Measurements from ENCODE around the gene MDK. TPM values are rescaled to one million over a fixed set of nuclear protein-coding genes. Genes with fewer than 3 reads are reported as not detected.

MDK gene
- total and polyA plus RNA-seq, 2 of the 13 experiments (the other 11 are each of a cell fraction or from before 2014, with no cell fraction given), result 312 to 407 TPM

- peak overlapping the region; percentile 89 for H3K27ac ChIP-seq (ENCODE audit: extremely low read length, insufficient read depth, low read length)
- peak overlapping the region; percentile 75 for H3K4me2 ChIP-seq (ENCODE audit: low read depth, low read length)
- no peak overlapping the region for H2AFZ ChIP-seq (ENCODE audit: low read length)
- peak; percentile 26 for FAIRE-seq
- BruUV-seq (replicated peaks), result no TSS peak
- intact Hi-C loops (cut with micrococcal nuclease; ENCODE audit: unreplicated experiment) (loop anchor here (1.0 kb wide), 1 partner anchor 27 kb away; no protein-coding TSS in a partner anchor), in situ Hi-C loops (cut with HindIII; ENCODE audit: extremely low pct_ligation_motif_present, low pct_unique_long_range_greater_than_20kb) (no loop called here)
- H3K79me2 ChIP-seq (ENCODE audit: insufficient read depth, low read length), result peaks cover 4% of the 10 kb centered on the region
- peak overlapping the region; percentile 87 to 92 (median 88) for H3K4me3 ChIP-seq (replicated peaks in 1 of 3; ENCODE audit: insufficient read depth in 1 of 3, low read depth in 2 of 3, low read length in 3 of 3)
- DNase-seq (ENCODE audit: low spot score), result peak; percentile 78
- peaks cover 31% of the 10 kb centered on the region for H3K4me1 ChIP-seq (ENCODE audit: insufficient read depth, low read length)
- H4K20me1 ChIP-seq (ENCODE audit: insufficient read depth, low read length), result peaks cover 8% of the 10 kb centered on the region
- ChIA-PET POLR2A (interaction anchor here (1.3 to 1.7 kb wide), 4 partner anchors 8 to 533 kb away, joined by 3 to 4 read pairs (median 3); partner anchors contain the start of genes CRY2 and F2), CTCF (ENCODE audit: low intra/inter-chr PET ratio, low total read pairs) (no interaction called here)
- H3K36me3 ChIP-seq (replicated peaks in 1 of 2; ENCODE audit: control insufficient read depth in 1 of 2, insufficient read depth in 2 of 2, low read length in 2 of 2), result peaks cover 0 to 1% of the 10 kb centered on the region in 2 experiments; a peak in 1 of 5 replicates
- no peaks in the 10 kb centered on the region for H3K9me3 ChIP-seq (ENCODE audit: low read length)
- 0% methylated on average over 14 of the region's 45 CpGs for WGBS (ENCODE audit: low lambda C conversion rate)
- ATAC-seq, result peak; percentile 38
- H3K9ac ChIP-seq (ENCODE audit: insufficient read depth, low read depth, low read length), result peak overlapping the region; percentile 87
- no peaks in the 10 kb centered on the region for H3K27me3 ChIP-seq (ENCODE audit: control insufficient read depth in 1 of 2, insufficient read depth in 2 of 2, low read length in 2 of 2)
- TF ChIP-seq BHLHE40 (IDR thresholded peaks at IDR 0.05; ENCODE audit: low read length) (no peak), ZFP36L2 (CRISPR knock-in tag; IDR thresholded peaks at IDR 0.05) (no peak), ZNF331 (CRISPR knock-in tag; IDR thresholded peaks at IDR 0.05) (0 out of 2 replicates have a peak, but pooled peaks have one; percentile 47), ZNF570 (CRISPR knock-in tag; IDR thresholded peaks at IDR 0.05; ENCODE audit: borderline replicate concordance) (no peak), RELA (CRISPR knock-in tag; IDR thresholded peaks at IDR 0.05) (0 out of 2 replicates have a peak, but pooled peaks have one; percentile 51), RBM39 (IDR thresholded peaks at IDR 0.05; ENCODE audit: low read depth, low read length, poor library complexity, severe bottlenecking) (peak; percentile 49), ZNF644 (CRISPR knock-in tag; IDR thresholded peaks at IDR 0.05; ENCODE audit: low read depth) (no peak), USF2 (IDR thresholded peaks at IDR 0.05; ENCODE audit: low read depth, low read length) (no peak), USF2 (CRISPR knock-in tag; IDR thresholded peaks at IDR 0.05; ENCODE audit: borderline replicate concordance) (no peak), E2F2 (CRISPR knock-in tag; IDR thresholded peaks at IDR 0.05; ENCODE audit: borderline replicate concordance) (no peak), BRF2 (CRISPR knock-in tag; IDR thresholded peaks at IDR 0.05) (no peak), MAFF (IDR thresholded peaks at IDR 0.05; ENCODE audit: low read depth, low read length) (no peak), MEIS1 (CRISPR knock-in tag; IDR thresholded peaks at IDR 0.05; ENCODE audit: borderline replicate concordance) (no peak), HDAC6 (IDR thresholded peaks at IDR 0.05; ENCODE audit: low read depth, low read length) (no peak), POGZ (CRISPR knock-in tag; IDR thresholded peaks at IDR 0.05) (no peak), DRAP1 (CRISPR knock-in tag; IDR thresholded peaks at IDR 0.05) (no peak), NFYC (CRISPR knock-in tag; IDR thresholded peaks at IDR 0.05) (no peak), KDM3A (CRISPR knock-in tag; IDR thresholded peaks at IDR 0.05; ENCODE audit: low read depth) (no peak)
Observed at GRCh38 chr11:46380340-46381047, 975 bp upstream of the MDK start.

Data from HepG2 (cell line).